Effector CD4-positive, alpha-beta T cell (primary cell): ENCODE measurements around the gene SPIRE2.
"Not testable (repeated sequence)": the region's sequence is repeated elsewhere in the genome, so short reads cannot be mapped to it uniquely, and the experiment has no call there.

Experiments used
- DNase-seq: peaks from one replicate; pipeline ENCODE4 v3.0.0-alpha.2; 2020

Gene SPIRE2

DNA sequence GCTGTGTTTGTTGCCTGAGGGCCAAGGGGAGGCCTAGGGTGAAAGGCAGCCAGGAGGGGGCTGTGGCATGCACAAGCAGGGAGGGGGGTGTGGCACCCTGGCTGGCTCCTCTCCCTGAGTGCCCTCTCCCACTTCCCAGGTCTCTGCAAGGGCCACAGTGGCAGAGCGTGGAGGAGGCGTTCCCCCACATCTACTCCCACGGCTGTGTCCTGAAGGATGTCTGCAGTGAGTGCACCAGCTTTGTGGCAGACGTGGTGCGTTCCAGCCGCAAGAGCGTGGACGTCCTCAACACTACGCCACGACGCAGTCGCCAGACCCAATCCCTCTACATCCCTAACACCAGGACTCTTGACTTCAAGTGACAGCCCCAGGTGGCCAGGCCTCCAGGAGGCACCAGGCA is 41.6 kb downstream of the SPIRE2 start:
- DNase-seq: no peak

DNA sequence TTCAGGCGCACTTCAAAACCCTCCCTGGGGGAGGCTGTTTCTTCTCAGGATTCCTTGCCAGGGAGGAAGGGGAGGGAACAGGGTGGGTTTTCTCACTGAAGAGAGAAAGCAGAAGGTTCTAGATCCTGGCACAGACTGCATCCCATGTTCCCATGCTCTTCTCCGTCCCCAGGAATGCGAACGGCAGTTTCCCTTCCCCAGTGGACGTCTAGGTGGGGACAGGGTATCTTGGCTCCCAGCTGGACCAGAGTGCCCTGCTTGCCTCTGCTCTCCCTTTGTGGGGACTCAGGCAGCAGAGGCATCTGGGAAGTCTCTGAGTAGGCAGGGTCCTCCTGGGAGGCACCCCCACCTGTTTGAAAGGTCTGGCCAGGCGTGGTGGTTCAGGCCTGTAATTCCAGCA is 42.2 kb downstream of the SPIRE2 start:
- DNase-seq: no peak

DNA sequence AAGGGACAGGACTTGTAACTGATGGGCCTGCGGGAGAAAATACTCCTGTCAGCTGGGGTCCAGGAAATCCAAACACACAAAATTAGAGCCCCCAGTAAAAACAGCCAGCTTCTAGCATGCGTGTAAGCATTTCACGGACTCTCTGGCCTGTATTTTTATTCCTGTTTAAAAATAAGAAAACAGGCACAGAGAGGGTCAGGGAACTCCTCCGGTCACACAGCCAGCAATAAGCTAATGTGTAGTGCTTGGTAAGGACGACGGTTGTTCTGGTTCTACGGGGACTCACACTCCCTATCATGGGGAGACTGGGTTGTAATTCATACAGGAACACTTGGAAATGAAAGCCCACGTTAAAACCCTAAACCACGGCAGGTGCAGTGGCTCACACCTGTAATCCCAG is 43.6 kb downstream of the SPIRE2 start:
- no peak for DNase-seq

DNA sequence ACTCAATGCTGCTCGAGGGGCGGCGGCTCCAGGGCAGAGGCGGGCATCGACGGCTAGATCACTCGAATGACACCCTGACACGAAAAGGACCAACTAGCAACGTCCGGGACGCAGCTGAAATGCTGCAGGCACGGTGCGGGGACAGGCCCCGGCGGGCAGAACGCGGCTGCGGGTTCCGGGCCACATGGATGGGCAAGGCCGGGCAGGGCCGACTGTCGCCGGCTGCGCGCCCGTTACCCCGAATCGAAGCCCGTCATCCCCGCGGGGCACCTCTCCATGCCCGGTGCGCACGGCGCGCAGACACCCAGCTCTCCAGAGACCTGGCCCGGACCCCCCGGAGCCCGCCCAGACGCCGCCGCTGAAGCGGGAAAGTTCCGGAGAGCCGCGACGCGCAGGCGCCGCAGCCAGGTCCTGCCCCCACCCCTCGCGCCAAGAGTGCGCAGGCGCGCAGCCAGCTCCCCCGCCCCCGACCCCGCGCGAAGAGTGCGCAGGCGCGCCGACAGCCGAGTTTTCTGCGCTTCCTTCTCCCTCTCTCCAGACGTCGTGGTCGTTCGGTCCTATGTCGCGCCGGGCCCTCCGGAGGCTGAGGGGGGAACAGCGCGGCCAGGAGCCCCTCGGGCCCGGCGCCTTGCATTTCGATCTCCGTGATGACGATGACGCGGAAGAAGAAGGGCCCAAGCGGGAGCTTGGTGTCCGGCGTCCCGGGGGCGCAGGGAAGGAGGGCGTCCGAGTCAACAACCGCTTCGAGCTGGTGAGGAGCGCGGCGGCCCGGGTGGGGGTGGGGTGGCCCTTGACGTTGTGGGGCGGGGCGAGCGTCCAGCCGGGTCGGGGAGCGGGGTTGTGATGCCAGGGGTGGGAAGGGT is 45.1 kb downstream of the SPIRE2 start, which contains the start of gene TCF25:
Gene TCF25 (plus strand): TSS at position 484 of the 863 bp plus-strand sequence. CDS start 76 bp downstream, at position 560.
- DNase-seq: peak; percentile 85

DNA sequence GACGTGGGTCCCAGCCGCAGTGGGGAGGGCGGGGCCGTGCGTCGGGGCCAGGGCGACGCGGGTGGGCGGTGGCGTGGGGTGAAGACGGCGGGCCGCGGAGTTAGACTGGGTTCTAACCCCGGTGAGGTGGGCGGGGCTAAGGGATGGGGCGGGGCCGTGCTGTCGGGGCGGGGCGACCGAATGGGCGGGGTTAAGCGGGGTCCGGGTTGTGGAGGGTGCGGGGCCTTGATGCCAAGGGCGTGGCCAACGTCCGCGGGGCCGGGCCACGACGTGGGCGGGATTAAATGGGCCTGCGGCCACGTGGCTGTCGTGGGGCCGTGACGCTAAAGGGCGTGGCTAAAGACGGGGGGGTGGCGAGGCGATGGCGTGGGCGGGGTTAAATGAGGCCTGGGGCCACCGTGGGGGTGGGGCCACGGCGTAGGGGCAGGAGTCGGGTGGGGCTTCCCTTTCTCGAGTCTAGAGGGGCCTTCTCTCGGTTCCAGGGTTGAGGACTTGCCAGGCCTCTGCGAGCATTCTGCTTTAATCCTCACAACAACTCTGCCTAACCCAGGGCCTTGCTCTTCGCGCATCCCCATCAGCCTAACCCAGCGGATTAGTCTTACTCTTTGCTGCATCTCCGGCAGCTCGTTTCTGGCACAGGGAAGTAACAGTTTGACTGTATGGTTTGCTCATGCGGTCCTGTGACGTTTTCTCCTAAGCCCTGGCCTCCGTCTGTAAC is 45.9 kb downstream of the SPIRE2 start:
- DNase-seq: peak; percentile 89

DNA sequence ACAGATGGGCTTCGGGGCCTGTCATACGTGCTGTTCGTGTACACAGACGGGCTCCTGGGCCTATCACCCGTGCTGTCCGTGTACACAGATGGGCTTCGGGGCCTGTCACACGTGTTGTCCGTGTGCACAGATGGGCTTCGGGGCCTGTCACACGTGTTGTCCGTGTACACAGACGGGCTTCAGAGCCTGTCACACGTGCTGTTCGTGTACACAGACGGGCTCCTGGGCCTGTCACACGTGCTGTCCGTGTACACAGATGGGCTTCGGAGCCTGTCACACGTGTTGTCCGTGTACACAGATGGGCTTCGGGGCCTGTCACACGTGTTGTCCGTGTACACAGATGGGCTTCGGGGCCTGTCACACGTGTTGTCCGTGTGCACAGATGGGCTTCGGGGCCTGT is 50.8 kb downstream of the SPIRE2 start:
- DNase-seq: not testable (repeated sequence)

DNA sequence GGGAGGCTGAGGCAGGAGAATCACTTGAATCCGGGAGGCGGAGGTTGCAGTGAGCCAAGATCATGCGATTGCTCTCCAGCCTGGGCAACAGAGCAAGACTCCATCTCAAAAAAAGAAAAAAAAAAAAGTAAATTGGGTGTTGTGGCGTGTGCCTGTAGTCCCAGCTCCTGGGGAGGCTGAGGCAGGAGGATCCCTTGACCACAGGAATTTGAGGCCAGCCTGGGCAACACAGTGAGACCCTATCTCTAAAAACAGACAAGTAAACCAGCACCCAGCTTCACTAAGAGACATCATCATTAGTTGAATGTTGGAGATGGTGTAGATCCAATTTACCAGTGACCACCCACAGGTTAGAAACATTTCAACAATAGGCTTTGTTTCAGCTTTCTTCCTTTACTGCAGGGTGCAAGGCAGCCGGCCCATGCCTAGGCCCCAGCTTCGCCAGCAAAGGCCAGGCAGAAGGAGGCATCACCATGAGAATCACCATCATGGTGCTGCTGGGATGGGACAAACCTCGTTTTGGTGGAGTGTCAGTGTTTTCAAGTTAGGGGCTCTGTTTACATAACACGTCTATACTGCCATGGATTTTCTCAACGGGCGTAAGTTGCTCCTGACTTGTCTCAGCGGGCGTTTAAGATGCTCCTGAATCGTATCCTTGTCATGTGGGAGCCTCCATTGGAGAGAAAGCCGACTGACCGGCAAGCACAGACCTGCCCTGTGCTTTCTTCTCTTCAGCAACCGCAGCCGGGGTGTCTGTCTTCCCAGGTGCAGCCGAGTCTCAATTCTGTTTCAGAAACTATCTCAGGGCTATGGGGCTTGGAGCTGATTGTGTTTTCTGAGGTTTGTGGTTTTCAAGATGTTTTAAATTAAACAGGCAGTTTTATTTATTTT is 52.4 kb downstream of the SPIRE2 start:
- no peak for DNase-seq

DNA sequence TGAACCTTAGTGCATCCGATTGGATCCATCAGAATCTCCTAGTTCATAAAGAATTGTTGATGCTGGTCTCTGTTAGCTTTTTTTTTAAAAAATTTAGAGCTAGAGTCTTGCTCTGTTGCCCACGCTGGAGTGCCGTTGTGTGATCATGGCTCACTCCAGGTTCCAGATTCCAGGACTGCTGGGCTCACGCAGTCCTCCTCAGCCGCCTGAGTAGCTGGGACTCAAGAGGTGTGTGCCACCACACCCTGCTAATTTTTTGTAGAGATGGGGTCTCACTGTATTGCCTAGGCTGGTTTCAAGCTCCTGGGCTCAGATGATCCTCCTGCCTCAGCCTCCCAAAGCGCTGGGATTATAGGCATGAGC is 53.1 kb downstream of the SPIRE2 start:
- no peak for DNase-seq

DNA sequence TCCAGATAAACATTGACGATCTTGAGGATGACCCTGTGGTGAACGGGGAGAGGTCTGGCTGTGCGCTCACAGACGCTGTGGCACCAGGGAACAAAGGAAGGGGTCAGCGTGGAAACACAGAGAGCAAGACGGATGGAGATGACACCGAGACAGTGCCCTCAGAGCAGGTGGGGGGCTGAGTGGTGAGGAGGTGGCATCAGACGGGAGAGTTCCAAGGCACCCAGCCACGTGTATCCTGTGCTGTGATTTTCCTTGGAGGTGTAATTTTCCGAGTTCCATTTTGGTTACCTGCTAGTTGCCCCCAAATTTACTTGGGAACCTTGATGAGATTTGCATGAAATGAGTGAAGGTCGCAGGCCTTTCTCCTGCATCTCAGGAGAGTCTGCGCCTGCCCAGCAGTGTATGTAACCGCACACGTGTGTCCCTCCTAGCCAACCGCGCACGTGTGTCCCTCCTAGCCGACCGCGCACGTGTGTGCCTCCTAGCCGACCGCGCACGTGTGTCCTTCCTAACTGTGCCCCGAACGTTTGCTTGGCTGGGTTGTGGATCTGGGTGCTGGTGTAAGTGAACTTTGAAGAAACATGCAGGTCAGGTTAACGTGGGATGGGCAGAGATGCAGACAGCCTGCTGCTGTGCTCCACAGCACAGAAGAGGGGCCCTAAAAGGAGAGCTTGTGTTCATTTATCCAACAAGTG is 55.2 kb downstream of the SPIRE2 start:
- DNase-seq: no peak

DNA sequence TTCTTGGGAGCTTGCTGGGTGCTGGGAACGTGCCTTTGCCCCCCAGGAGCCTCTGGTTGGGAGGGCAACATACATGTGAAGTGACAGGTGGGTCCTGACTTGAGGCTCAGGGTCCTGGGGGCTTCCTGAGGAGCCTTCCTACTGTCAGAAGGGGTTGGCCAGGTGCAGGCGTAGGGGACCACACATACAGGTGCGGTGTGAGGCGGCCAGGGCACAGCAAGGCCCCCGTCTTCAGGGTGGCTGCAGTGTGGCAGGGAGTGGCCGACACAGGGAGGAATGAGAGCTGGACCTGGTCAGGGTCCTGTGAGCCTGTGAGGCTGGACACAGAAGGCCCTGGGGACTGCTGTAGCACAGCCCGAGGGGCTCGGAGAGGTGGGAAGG is 55.8 kb downstream of the SPIRE2 start:
- no peak for DNase-seq

DNA sequence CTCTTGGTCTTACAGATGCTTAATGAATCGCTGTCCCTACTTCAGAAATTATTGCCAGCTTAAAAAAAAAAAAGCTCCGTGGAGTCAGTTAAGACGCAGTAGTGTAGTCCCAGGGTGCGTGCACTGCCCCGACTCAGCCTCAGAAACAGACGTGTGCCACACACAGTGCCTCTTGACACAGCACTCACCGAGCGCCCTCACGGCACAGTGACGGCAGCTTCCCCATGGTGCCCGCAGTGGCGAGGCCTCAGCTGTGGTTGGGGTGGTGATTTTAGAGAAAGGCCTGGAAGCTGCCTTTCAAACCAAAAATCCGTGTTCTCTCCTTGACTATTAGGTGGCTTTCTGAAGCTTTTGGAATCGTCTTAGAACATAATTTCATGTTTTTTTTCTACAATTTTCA is 59.0 kb downstream of the SPIRE2 start:
- no peak for DNase-seq

DNA sequence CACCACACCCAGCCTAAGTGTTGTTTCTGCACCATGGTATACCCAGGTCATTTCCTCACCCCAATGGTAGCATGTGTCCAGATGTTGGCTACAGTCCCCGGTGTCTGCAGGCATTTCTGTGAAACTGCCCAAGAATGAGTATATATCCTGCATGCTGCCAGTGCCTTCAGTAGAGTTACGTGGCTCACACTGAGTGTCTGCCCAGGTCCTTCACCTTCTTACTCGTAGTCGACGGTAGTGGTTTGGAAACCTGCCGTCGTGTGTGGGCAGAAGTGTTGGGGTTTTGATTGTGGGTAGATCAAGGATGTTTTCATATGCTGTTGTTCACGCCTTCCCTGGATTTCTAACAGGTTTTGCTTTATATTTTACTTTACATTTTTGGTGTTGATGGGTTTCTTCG is 61.9 kb downstream of the SPIRE2 start:
- DNase-seq: no peak

DNA sequence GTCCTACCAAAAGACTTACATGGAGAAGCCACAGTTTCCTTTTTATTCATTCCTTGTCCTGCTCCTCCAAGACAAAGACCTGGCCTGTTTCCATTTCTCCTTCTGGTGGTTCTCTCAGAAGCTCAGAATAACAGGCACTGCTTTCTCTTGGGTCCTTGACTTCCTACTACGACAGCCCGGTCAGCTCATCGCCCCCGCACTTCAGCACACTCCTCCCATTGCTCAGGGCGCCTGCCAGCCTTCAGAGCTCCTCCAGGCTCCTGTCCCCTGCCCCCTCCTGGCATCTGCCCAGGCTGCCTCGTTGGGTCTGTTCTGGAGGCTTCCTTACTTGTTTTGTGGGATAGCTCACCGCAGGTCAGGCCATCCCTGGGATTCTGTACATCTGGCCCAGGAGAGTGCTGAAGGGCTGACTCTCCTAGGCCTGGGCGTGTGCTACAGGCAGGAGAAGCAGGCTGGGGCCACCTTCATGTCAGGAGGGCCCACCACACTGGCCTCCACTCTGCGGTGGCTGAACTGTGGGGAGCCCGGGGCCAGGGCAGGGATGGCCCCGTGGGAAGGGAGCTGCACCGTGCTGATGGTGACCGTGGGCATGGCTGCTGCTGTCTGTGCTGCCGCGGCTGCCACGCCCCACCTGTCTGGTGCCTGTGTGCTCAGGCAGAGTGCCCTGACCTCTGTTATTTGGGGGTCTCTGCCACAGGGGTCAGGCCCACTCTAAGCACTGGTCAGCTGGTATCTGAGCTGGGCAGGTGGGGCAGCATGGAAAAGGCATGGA is 62.8 kb downstream of the SPIRE2 start:
- DNase-seq: no peak

DNA sequence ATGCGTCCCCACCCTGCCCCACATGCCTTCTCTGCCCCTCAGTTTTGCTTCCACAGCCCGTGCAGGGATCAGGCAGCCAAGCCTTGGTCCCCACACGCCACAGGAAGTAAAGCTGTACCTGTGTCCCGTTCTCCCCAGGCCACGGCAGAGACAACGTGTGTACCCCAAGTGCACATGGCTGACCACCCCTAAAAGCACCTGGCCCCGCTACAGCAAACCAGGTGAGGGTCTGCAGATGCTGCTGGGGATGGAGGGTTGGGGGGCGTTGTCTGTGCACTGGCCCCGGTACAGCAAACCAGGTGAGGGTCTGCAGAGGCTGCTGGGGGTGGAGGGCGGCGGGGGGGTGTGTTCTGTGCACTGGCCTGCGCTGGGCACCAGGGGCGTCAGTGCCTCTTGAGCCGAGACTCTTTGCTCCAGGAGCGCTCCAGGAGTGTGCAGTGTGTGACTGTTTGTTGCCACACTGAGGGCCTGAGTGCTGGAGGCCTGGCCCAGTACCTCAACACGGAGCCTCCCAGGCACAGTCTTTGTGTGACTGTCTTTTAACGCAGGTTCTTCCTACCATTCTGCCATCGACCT is 63.9 kb downstream of the SPIRE2 start:
- no peak for DNase-seq

DNA sequence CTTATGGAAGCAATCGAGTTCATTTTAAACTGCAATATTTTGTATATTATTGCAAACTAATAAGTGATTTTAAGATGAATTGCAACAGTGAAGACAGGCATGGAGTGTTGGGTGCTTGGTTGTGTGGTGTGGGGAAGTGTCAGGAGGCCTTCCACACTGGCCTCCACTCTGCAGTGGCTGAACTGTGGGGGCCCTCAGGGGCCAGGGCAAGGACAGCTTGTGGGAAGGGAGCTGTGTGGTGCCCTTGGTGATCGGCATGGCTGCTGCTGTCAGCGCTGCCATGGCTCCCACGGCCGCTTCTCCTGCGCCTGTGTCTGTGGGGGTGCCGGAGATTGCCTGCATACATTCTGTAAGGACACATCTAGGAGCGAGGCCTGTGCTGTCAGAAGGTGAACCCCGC is 64.4 kb downstream of the SPIRE2 start:
- DNase-seq: no peak

DNA sequence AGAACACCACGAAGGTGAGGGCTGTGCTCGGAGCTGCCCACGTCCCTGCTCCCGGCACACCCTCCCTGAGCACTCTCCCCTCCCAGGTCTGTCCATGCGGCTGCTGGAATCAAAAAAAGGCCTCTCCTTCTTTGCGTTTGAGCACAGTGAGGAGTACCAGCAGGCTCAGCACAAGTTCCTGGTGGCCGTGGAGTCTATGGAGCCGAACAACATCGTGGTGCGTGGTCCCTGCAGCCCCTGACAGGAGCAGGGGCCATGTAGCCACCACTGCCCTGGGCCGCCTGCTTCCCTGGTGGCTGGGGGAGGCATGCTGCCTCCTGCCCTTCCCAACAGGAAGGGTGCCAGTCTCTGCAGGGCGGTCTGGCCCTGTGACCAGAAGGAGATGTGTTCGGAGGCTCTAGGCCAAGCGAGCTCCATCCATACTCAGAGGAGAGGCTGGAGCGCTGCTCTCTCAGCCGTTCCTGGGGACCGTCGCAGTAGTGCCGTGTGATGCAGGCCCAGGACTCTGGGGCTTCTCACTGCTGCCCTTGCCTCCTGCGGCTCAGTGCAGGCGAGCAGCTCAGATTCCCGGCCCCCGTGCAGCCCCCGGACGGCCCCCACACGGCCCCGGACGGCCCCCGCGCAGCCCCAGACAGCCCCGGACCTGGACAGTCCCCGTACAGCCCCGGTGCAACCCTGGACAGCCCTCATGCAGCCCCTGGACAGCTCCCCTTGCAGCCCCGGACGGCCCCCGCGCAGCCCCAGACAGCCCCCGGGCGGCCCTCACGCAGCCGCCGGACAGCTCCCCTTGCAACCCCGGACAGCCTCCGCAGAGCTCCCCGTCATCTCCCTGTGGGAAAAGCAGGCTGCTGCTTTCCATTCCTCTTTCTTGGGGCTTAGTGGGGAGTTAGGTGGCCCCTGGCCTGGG is 65.6 kb downstream of the SPIRE2 start:
- no peak for DNase-seq

DNA sequence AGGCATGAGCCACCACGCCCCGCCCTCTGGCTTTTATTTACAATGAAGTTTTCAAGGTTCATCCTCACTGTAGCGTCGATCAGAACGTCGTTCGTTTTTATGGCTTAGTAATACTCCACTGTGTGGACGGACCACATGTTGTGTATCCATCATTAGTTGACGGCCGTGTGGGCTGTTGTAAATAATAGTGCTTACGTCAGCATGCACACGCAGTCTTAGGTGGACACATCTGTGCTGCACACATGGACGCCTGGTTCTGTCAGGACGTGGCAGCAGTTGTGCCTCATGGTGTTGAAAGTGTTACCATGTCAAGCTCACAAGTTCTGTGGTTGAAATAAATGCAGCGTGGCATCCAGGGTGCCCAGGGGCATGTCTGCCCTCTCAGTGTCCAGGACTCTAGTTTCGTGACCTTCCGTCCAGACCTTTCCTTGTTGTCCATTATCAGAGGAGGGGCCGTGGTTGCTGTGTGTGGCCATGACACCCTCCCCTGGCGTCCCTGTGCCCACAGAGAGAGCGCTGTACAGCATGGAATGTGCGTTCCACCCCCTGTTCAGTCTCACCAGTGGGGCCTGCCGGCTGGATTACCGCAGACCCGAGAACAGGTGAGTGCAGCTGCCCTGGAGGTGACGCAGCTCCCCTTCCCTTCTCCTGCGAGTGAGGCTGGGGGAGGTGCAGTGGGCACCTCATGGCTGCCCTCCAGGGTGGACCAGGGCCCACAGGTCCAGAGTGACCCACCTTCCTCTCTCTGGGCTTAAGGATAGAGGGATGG is 67.4 kb downstream of the SPIRE2 start:
- DNase-seq: no peak

DNA sequence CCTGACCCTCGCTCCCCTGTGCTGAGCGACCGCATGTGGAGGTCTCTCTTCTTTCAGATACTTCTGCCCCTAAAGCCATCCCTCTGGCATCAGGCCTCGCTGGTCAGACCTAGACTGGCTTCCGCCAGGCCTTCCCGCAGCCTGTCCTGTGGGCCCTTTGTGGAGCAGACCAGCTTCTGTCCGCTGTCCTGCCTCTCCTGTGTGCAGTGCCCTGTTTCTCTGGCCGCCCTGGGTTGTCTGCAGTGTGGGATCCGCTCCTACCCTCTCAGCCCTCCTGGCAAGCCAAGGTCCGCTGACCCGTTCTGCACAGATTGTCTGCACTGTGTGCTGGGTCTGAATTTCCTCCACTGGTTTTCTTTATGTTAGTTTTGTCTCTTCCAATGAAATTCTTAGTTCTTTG is 68.9 kb downstream of the SPIRE2 start:
- DNase-seq: no peak

DNA sequence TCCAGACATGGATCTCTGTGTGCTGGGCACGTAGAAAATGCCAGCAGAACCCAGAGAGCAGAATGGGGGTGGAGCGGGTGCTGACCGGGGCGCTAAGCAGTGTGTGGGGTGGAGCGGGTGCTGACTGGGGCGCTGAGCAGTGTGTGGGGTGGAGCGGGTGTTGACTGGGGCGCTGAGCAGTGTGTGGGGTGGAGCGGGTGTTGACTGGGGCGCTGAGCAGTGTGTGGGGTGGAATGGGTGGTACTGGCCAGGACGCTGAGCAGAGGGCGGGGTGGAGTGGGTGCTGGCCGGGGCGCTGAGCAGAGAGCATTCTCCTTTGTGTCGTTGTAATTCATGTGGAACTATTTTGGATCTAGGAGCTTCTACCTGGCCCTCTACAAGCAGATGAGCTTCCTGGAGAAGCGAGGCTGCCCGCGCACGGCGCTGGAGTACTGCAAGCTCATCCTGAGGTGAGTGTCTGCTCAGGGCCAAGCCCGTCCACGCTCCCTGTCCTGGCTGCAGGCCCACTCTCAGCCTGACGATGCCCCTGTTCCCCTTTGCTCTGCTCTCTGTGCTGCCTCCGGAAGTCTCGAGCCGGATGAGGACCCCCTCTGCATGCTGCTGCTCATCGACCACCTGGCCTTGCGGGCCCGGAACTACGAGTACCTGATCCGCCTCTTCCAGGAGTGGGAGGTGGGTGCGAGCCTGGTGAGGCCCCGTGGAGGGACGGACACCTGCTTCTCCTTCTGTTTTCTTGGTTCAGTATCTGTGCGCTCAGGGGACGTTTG is 70.1 kb downstream of the SPIRE2 start:
- no peak for DNase-seq
